Endothelial cell of umbilical vein (primary cell): ENCODE results near the gene OPA1. TPM values are rescaled to one million over a fixed set of nuclear protein-coding genes. Genes with fewer than 3 reads are reported as not detected.

Source experiments
- BruUV-seq: library from RNA; stranded (reverse); fragments of 400-500 nt; replicated peaks from 2 replicates; lab custom pipeline; 2021; lab: Mats Ljungman, UMichigan
- CTCF ChIA-PET: fragments of 300-600, 350-600 bp; sonication (Branson Sonifier 250); formaldehyde crosslinking; loops from one replicate; lab custom pipeline; 2021; ENCODE audit warnings: antibody characterized with exemption, inconsistent platforms; lab: Charles Lee
- POLR2A ChIA-PET: fragments of 300-600, 350-600 bp; sonication (Branson Sonifier 250); formaldehyde crosslinking; loops from one replicate; lab custom pipeline; 2021; ENCODE audit warnings: antibody characterized with exemption, inconsistent platforms; lab: Charles Lee
- DNase-seq: peaks from one replicate; pipeline ENCODE4 v3.0.0-alpha.2; 2011; ENCODE audit warnings: low read depth, low spot score
- FAIRE-seq: peaks from 2 replicates; lab custom pipeline; 2011; peaks lifted over from hg19 to GRCh38; lab: Jason Lieb, UNC
- H2AFZ ChIP-seq: 2 replicates; pipeline ENCODE4 v1.6.0; 2012; ENCODE audit warnings: low read depth, low read length, control low read depth, inconsistent platforms
- H3K27ac ChIP-seq: 2 replicates; pipeline ENCODE4 v1.5.1; 2011; ENCODE audit warnings: low read depth, mild to moderate bottlenecking, control low read depth, low read length, moderate library complexity; ENCODE audit not compliant: insufficient read depth
- H3K27me3 ChIP-seq, 2 experiments: 2 replicates each; pipeline versions ENCODE4 v1.6.0 to v1.6.1; 2011; ENCODE audit warnings: low read length in 2 of 2, mixed read lengths in 1 of 2; ENCODE audit not compliant: control insufficient read depth in 2 of 2, insufficient read depth in 2 of 2
- H3K36me3 ChIP-seq, 2 experiments: 2 replicates in 1 of 2; 3 replicates in 1 of 2; pipeline ENCODE4 v1.5.1; 2011; ENCODE audit warnings: low read length in 2 of 2, mild to moderate bottlenecking in 1 of 2, moderate library complexity in 1 of 2; ENCODE audit not compliant: control insufficient read depth in 2 of 2, insufficient read depth in 2 of 2; ENCODE audit errors: extremely low read depth in 1 of 2
- H3K4me1 ChIP-seq: 3 replicates; pipeline ENCODE4 v1.5.1; 2011; ENCODE audit warnings: mild to moderate bottlenecking, low read length; ENCODE audit not compliant: control insufficient read depth, insufficient read depth; ENCODE audit errors: extremely low read depth
- H3K4me2 ChIP-seq: 2 replicates; pipeline ENCODE4 v1.6.1; 2011; ENCODE audit warnings: low read length, control low read depth, mixed read lengths; ENCODE audit not compliant: insufficient read depth
- H3K4me3 ChIP-seq, 3 experiments: fragments of 200-600 bp in 1 of 3; sonication (generic), shearing (Covaris generic) in 1 of 3; replicated peaks in 1 of 3; 2 replicates each; pipeline ENCODE4 v1.5.1; 2011 to 2016; ENCODE audit warnings: control low read depth in 3 of 3, low read length in 3 of 3, mild to moderate bottlenecking in 2 of 3, inconsistent platforms in 1 of 3, low read depth in 1 of 3, moderate library complexity in 1 of 3; ENCODE audit not compliant: insufficient read depth in 1 of 3
- H3K79me2 ChIP-seq: 2 replicates; pipeline ENCODE4 v1.6.0; 2012; ENCODE audit warnings: low read length, inconsistent platforms; ENCODE audit not compliant: control insufficient read depth, insufficient read depth
- H3K9ac ChIP-seq: replicated peaks from 2 replicates; pipeline ENCODE3; 2011; ENCODE audit warnings: low read length, control low read depth; ENCODE audit not compliant: insufficient read depth; ENCODE audit errors: extremely low read depth
- H3K9me1 ChIP-seq: replicated peaks from 3 replicates; pipeline ENCODE4 v1.6.0; 2011; ENCODE audit warnings: mild to moderate bottlenecking, low read length; ENCODE audit not compliant: control insufficient read depth, insufficient read depth; ENCODE audit errors: extremely low read depth
- H3K9me3 ChIP-seq: replicated peaks from 2 replicates; pipeline ENCODE4 v1.5.1; 2012; ENCODE audit warnings: low read length, inconsistent platforms; ENCODE audit not compliant: control insufficient read depth, insufficient read depth
- H4K20me1 ChIP-seq: replicated peaks from 2 replicates; pipeline ENCODE3; 2011; ENCODE audit warnings: mild to moderate bottlenecking, low read length; ENCODE audit not compliant: control insufficient read depth, insufficient read depth; ENCODE audit errors: extremely low read depth
- EZH2 ChIP-seq: IDR thresholded peaks from 2 replicates; pipeline ENCODE4 v1.6.1; 2012; ENCODE audit warnings: borderline replicate concordance, low read depth, mild to moderate bottlenecking, moderate library complexity, low read length, inconsistent platforms; ENCODE audit not compliant: severe bottlenecking
- FOS ChIP-seq: IDR thresholded peaks from 2 replicates; pipeline ENCODE4 v1.6.1; 2011; ENCODE audit warnings: mild to moderate bottlenecking, low read length, moderate library complexity, borderline replicate concordance; ENCODE audit not compliant: insufficient read depth
- GATA2 ChIP-seq: IDR thresholded peaks from 2 replicates; pipeline ENCODE4 v1.7.0; 2011; ENCODE audit warnings: low read depth, mild to moderate bottlenecking, moderate library complexity, mixed read lengths, low read length; ENCODE audit not compliant: insufficient read length, insufficient read depth
- JUN ChIP-seq: IDR thresholded peaks from 2 replicates; pipeline ENCODE4 v1.6.1; 2011; ENCODE audit warnings: borderline replicate concordance, low read depth; ENCODE audit not compliant: insufficient read length, insufficient read depth
- MYC ChIP-seq: IDR thresholded peaks from one replicate; pipeline ENCODE4 v1.6.1; 2011; ENCODE audit warnings: mild to moderate bottlenecking, low read depth, low read length
- POLR2A ChIP-seq: IDR thresholded peaks from 2 replicates; pipeline ENCODE4 v1.6.1; 2012; ENCODE audit warnings: low read depth, mild to moderate bottlenecking, control low read depth, low read length
- POLR2AphosphoS5 ChIP-seq: IDR thresholded peaks from 2 replicates; pipeline ENCODE4 v1.6.1; 2012; ENCODE audit warnings: low read depth, mild to moderate bottlenecking, control low read depth, low read length, moderate library complexity; ENCODE audit not compliant: insufficient read depth
- dilution Hi-C: fragments of 300-500 bp; cut with MboI; formaldehyde crosslinking; loops from one replicate; pipeline ENCODE4 v1.15.0; 2019; ENCODE audit warnings: low sequenced_read_pairs; ENCODE audit not compliant: extremely low pct_ligation_motif_present
- intact Hi-C: fragments of 100-400 bp; cut with micrococcal nuclease; formaldehyde crosslinking; loops from one replicate; pipeline ENCODE4 v1.10.0; 2022
- polyA plus RNA-seq, 4 experiments: library from polyadenylated mRNA; depleted of rRNA in 3 of 4; stranded (reverse) in 3 of 4; unstranded in 1 of 4; fragments of >200 nt; gene quantifications; 2 replicates each; pipeline versions ENCODE4 v1.2.1 to v1.2.3, GENCODE V29; 2011 to 2012; ENCODE audit warnings: missing spikeins in 1 of 4
- total RNA-seq: library from RNA; stranded (reverse); gene quantifications from 2 replicates; pipeline ENCODE4 v1.2.3, GENCODE V29; 2021
- TF ChIP-seq, protein P1 (sequence below): IDR thresholded peaks from 2 replicates; pipeline ENCODE4 v1.6.1; 2011; ENCODE audit not compliant: insufficient read depth, insufficient read length
- TF ChIP-seq, protein P2 (sequence below), 2 donors: IDR thresholded peaks; 1 replicate in 1 of 2; 2 replicates in 1 of 2; pipeline ENCODE4 v1.5.1; 2011; ENCODE audit warnings: low read length in 2 of 2, mild to moderate bottlenecking in 2 of 2, moderate library complexity in 2 of 2, control low read depth in 1 of 2, inconsistent platforms in 1 of 2, low read depth in 1 of 2; ENCODE audit not compliant: insufficient read depth in 1 of 2; ENCODE audit errors: extremely low read depth in 1 of 2

OPA1 gene
- total and polyA plus RNA-seq, 2 donors (not counting 3 experiments of a cell fraction or from before 2014, with no cell fraction given) = 10.0 to 62.0 TPM

DNA sequence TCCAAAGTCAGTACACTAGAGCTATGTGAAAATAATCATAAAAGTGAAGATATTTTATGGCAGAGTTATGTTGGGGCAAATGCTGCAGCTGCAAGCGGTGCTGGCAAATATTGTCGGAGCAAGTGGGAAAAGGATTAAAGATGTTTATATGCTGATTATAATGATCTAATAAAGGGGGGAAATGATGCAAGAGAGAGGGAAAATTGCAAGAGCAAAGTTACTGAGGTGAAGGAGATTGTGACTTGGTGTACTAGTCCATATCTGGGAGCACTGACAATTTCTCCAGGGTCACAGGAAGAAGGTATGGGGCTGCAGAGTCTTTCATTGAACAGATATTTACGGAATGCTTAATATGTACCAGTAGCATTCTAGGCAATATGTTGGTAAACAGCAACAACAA lies 45.8 kb downstream of the OPA1 start:
- TF ChIP-seq MYC = no peak
- TF ChIP-seq, protein P1, sequence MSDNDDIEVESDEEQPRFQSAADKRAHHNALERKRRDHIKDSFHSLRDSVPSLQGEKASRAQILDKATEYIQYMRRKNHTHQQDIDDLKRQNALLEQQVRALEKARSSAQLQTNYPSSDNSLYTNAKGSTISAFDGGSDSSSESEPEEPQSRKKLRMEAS = no peak
- no peak for TF ChIP-seq POLR2AphosphoS5
- TF ChIP-seq JUN = no peak
- CTCF ChIA-PET = no interaction called here
- no peak overlapping the region for H2AFZ ChIP-seq
- H3K4me3 ChIP-seq = no peak overlapping the region
- no peaks in the 10 kb centered on the region for H3K9me3 ChIP-seq
- dilution Hi-C loops = no loop called here
- POLR2A ChIA-PET = no interaction called here
- H3K4me2 ChIP-seq = no peak overlapping the region
- no peak overlapping the region for H3K9ac ChIP-seq
- FAIRE-seq (no peak), DNase-seq (no peak)
- H4K20me1 ChIP-seq = no peaks in the 10 kb centered on the region
- no peak overlapping the region for H3K27ac ChIP-seq
- H3K4me1 ChIP-seq = no peaks in the 10 kb centered on the region
- intact Hi-C loops = no loop called here
- H3K36me3 ChIP-seq = peaks cover 7 to 17% of the 10 kb centered on the region in 2 experiments
- peaks cover 2% of the 10 kb centered on the region for H3K9me1 ChIP-seq
- no peaks in the 10 kb centered on the region for H3K79me2 ChIP-seq
- H3K27me3 ChIP-seq = no peaks in the 10 kb centered on the region
- no TSS peak for BruUV-seq

GRCh38 chr3:193640165-193640715 lies 47.2 kb downstream of the OPA1 start:
- no TSS peak for BruUV-seq
- no peaks in the 10 kb centered on the region for H3K4me1 ChIP-seq

More at GRCh38 chr3:193640165-193640715, 47.2 kb downstream of the OPA1 start:
- Histone ChIP-seq H2AFZ (no peak overlapping the region), H3K36me3 (peaks cover 7 to 21% of the 10 kb centered on the region in 2 experiments), H3K4me3 (no peak overlapping the region), H3K9ac (no peak overlapping the region), H3K27ac (no peak overlapping the region), H3K9me3 (no peaks in the 10 kb centered on the region), H3K79me2 (no peaks in the 10 kb centered on the region), H4K20me1 (no peaks in the 10 kb centered on the region), H3K9me1 (peaks cover 2% of the 10 kb centered on the region), H3K27me3 (no peaks in the 10 kb centered on the region), H3K4me2 (no peak overlapping the region)
- DNase-seq = no peak
- intact Hi-C loops = no loop called here
- no peak for TF ChIP-seq FOS
- no peak for TF ChIP-seq MYC
- TF ChIP-seq, protein P1 = no peak
- TF ChIP-seq JUN = no peak
- no peak for TF ChIP-seq EZH2
- no peak for TF ChIP-seq POLR2A
- no peak for TF ChIP-seq GATA2
- TF ChIP-seq, protein P2, sequence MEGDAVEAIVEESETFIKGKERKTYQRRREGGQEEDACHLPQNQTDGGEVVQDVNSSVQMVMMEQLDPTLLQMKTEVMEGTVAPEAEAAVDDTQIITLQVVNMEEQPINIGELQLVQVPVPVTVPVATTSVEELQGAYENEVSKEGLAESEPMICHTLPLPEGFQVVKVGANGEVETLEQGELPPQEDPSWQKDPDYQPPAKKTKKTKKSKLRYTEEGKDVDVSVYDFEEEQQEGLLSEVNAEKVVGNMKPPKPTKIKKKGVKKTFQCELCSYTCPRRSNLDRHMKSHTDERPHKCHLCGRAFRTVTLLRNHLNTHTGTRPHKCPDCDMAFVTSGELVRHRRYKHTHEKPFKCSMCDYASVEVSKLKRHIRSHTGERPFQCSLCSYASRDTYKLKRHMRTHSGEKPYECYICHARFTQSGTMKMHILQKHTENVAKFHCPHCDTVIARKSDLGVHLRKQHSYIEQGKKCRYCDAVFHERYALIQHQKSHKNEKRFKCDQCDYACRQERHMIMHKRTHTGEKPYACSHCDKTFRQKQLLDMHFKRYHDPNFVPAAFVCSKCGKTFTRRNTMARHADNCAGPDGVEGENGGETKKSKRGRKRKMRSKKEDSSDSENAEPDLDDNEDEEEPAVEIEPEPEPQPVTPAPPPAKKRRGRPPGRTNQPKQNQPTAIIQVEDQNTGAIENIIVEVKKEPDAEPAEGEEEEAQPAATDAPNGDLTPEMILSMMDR (IDR thresholded peaks at IDR 0.05; ENCODE audit: extremely low read depth in 1 of 2, insufficient read depth in 1 of 2, low read depth in 1 of 2, low read length in 2 of 2) = no peak
- no peak for TF ChIP-seq POLR2AphosphoS5
- POLR2A ChIA-PET = no interaction called here
- dilution Hi-C loops = no loop called here
- CTCF ChIA-PET = interaction anchor here (0.8 kb wide), 1 partner anchor 25 kb away, joined by 3 read pairs; no protein-coding TSS in a partner anchor
- no peak for FAIRE-seq
